ENCODE measurements around the gene AHCY.

- TF ChIP-seq EZH2phosphoT487 (IDR thresholded peaks at IDR 0.05; ENCODE audit: low read depth) (no peak), CTCF (IDR thresholded peaks at IDR 0.05; ENCODE audit: low read depth, low read length) (no peak)
These were observed 41.1 kb upstream of the AHCY start for GRCh38 chr20:34344238-34344637.
